Endothelial cell of umbilical vein (primary cell): ENCODE results near the gene DIDO1. TPM values are rescaled to one million over a fixed set of nuclear protein-coding genes. Genes with fewer than 3 reads are reported as not detected.

ENCODE experiments used
- BruUV-seq: library from RNA; stranded (reverse); fragments of 400-500 nt; replicated peaks from 2 replicates; lab custom pipeline; 2021; lab: Mats Ljungman, UMichigan
- CTCF ChIA-PET: fragments of 300-600, 350-600 bp; sonication (Branson Sonifier 250); formaldehyde crosslinking; loops from one replicate; lab custom pipeline; 2021; ENCODE audit warnings: antibody characterized with exemption, inconsistent platforms; lab: Charles Lee
- POLR2A ChIA-PET: fragments of 300-600, 350-600 bp; sonication (Branson Sonifier 250); formaldehyde crosslinking; loops from one replicate; lab custom pipeline; 2021; ENCODE audit warnings: antibody characterized with exemption, inconsistent platforms; lab: Charles Lee
- DNase-seq: peaks from one replicate; pipeline ENCODE4 v3.0.0-alpha.2; 2011; ENCODE audit warnings: low read depth, low spot score
- FAIRE-seq: peaks from 2 replicates; lab custom pipeline; 2011; peaks lifted over from hg19 to GRCh38; lab: Jason Lieb, UNC
- H2AFZ ChIP-seq: 2 replicates; pipeline ENCODE4 v1.6.0; 2012; ENCODE audit warnings: low read depth, low read length, control low read depth, inconsistent platforms
- H3K27ac ChIP-seq: 2 replicates; pipeline ENCODE4 v1.5.1; 2011; ENCODE audit warnings: low read depth, mild to moderate bottlenecking, control low read depth, low read length, moderate library complexity; ENCODE audit not compliant: insufficient read depth
- H3K27me3 ChIP-seq, 2 experiments: 2 replicates each; pipeline versions ENCODE4 v1.6.0 to v1.6.1; 2011; ENCODE audit warnings: low read length in 2 of 2, mixed read lengths in 1 of 2; ENCODE audit not compliant: control insufficient read depth in 2 of 2, insufficient read depth in 2 of 2
- H3K36me3 ChIP-seq, 2 experiments: 2 replicates in 1 of 2; 3 replicates in 1 of 2; pipeline ENCODE4 v1.5.1; 2011; ENCODE audit warnings: low read length in 2 of 2, mild to moderate bottlenecking in 1 of 2, moderate library complexity in 1 of 2; ENCODE audit not compliant: control insufficient read depth in 2 of 2, insufficient read depth in 2 of 2; ENCODE audit errors: extremely low read depth in 1 of 2
- H3K4me1 ChIP-seq: 3 replicates; pipeline ENCODE4 v1.5.1; 2011; ENCODE audit warnings: mild to moderate bottlenecking, low read length; ENCODE audit not compliant: control insufficient read depth, insufficient read depth; ENCODE audit errors: extremely low read depth
- H3K4me2 ChIP-seq: 2 replicates; pipeline ENCODE4 v1.6.1; 2011; ENCODE audit warnings: low read length, control low read depth, mixed read lengths; ENCODE audit not compliant: insufficient read depth
- H3K4me3 ChIP-seq, 3 experiments: fragments of 200-600 bp in 1 of 3; sonication (generic), shearing (Covaris generic) in 1 of 3; replicated peaks in 1 of 3; 2 replicates each; pipeline ENCODE4 v1.5.1; 2011 to 2016; ENCODE audit warnings: control low read depth in 3 of 3, low read length in 3 of 3, mild to moderate bottlenecking in 2 of 3, inconsistent platforms in 1 of 3, low read depth in 1 of 3, moderate library complexity in 1 of 3; ENCODE audit not compliant: insufficient read depth in 1 of 3
- H3K79me2 ChIP-seq: 2 replicates; pipeline ENCODE4 v1.6.0; 2012; ENCODE audit warnings: low read length, inconsistent platforms; ENCODE audit not compliant: control insufficient read depth, insufficient read depth
- H3K9ac ChIP-seq: replicated peaks from 2 replicates; pipeline ENCODE3; 2011; ENCODE audit warnings: low read length, control low read depth; ENCODE audit not compliant: insufficient read depth; ENCODE audit errors: extremely low read depth
- H3K9me1 ChIP-seq: replicated peaks from 3 replicates; pipeline ENCODE4 v1.6.0; 2011; ENCODE audit warnings: mild to moderate bottlenecking, low read length; ENCODE audit not compliant: control insufficient read depth, insufficient read depth; ENCODE audit errors: extremely low read depth
- H3K9me3 ChIP-seq: replicated peaks from 2 replicates; pipeline ENCODE4 v1.5.1; 2012; ENCODE audit warnings: low read length, inconsistent platforms; ENCODE audit not compliant: control insufficient read depth, insufficient read depth
- H4K20me1 ChIP-seq: replicated peaks from 2 replicates; pipeline ENCODE3; 2011; ENCODE audit warnings: mild to moderate bottlenecking, low read length; ENCODE audit not compliant: control insufficient read depth, insufficient read depth; ENCODE audit errors: extremely low read depth
- CTCF ChIP-seq, 2 donors: IDR thresholded peaks; 1 replicate in 1 of 2; 2 replicates in 1 of 2; pipeline ENCODE4 v1.5.1; 2011; ENCODE audit warnings: low read length in 2 of 2, mild to moderate bottlenecking in 2 of 2, moderate library complexity in 2 of 2, control low read depth in 1 of 2, inconsistent platforms in 1 of 2, low read depth in 1 of 2; ENCODE audit not compliant: insufficient read depth in 1 of 2; ENCODE audit errors: extremely low read depth in 1 of 2
- EZH2 ChIP-seq: IDR thresholded peaks from 2 replicates; pipeline ENCODE4 v1.6.1; 2012; ENCODE audit warnings: borderline replicate concordance, low read depth, mild to moderate bottlenecking, moderate library complexity, low read length, inconsistent platforms; ENCODE audit not compliant: severe bottlenecking
- FOS ChIP-seq: IDR thresholded peaks from 2 replicates; pipeline ENCODE4 v1.6.1; 2011; ENCODE audit warnings: mild to moderate bottlenecking, low read length, moderate library complexity, borderline replicate concordance; ENCODE audit not compliant: insufficient read depth
- GATA2 ChIP-seq: IDR thresholded peaks from 2 replicates; pipeline ENCODE4 v1.7.0; 2011; ENCODE audit warnings: low read depth, mild to moderate bottlenecking, moderate library complexity, mixed read lengths, low read length; ENCODE audit not compliant: insufficient read length, insufficient read depth
- JUN ChIP-seq: IDR thresholded peaks from 2 replicates; pipeline ENCODE4 v1.6.1; 2011; ENCODE audit warnings: borderline replicate concordance, low read depth; ENCODE audit not compliant: insufficient read length, insufficient read depth
- MAX ChIP-seq: IDR thresholded peaks from 2 replicates; pipeline ENCODE4 v1.6.1; 2011; ENCODE audit not compliant: insufficient read depth, insufficient read length
- MYC ChIP-seq: IDR thresholded peaks from one replicate; pipeline ENCODE4 v1.6.1; 2011; ENCODE audit warnings: mild to moderate bottlenecking, low read depth, low read length
- POLR2A ChIP-seq: IDR thresholded peaks from 2 replicates; pipeline ENCODE4 v1.6.1; 2012; ENCODE audit warnings: low read depth, mild to moderate bottlenecking, control low read depth, low read length
- POLR2AphosphoS5 ChIP-seq: IDR thresholded peaks from 2 replicates; pipeline ENCODE4 v1.6.1; 2012; ENCODE audit warnings: low read depth, mild to moderate bottlenecking, control low read depth, low read length, moderate library complexity; ENCODE audit not compliant: insufficient read depth
- dilution Hi-C: fragments of 300-500 bp; cut with MboI; formaldehyde crosslinking; loops from one replicate; pipeline ENCODE4 v1.15.0; 2019; ENCODE audit warnings: low sequenced_read_pairs; ENCODE audit not compliant: extremely low pct_ligation_motif_present
- intact Hi-C: fragments of 100-400 bp; cut with micrococcal nuclease; formaldehyde crosslinking; loops from one replicate; pipeline ENCODE4 v1.10.0; 2022
- polyA plus RNA-seq, 4 experiments: library from polyadenylated mRNA; depleted of rRNA in 3 of 4; stranded (reverse) in 3 of 4; unstranded in 1 of 4; fragments of >200 nt; gene quantifications; 2 replicates each; pipeline versions ENCODE4 v1.2.1 to v1.2.3, GENCODE V29; 2011 to 2012; ENCODE audit warnings: missing spikeins in 1 of 4
- total RNA-seq: library from RNA; stranded (reverse); gene quantifications from 2 replicates; pipeline ENCODE4 v1.2.3, GENCODE V29; 2021

The DIDO1 gene
- total and polyA plus RNA-seq, 2 donors (not counting 3 experiments of a cell fraction or from before 2014, with no cell fraction given) = 22.1 to 51.2 TPM

GRCh38 chr20:62899633-62900051 lies 26.7 kb downstream of the DIDO1 start:
- ChIA-PET POLR2A (no interaction called here), CTCF (interaction anchor here (1.1 to 1.3 kb wide), 3 partner anchors 12 to 73 kb away, joined by 3 to 4 read pairs (median 3); no protein-coding TSS in a partner anchor)
- no peak for FAIRE-seq
- intact Hi-C loops (no loop called here), dilution Hi-C loops (no loop called here)
- H3K9ac ChIP-seq = no peak overlapping the region
- no peaks in the 10 kb centered on the region for H3K9me1 ChIP-seq
- H3K27me3 ChIP-seq = no peaks in the 10 kb centered on the region
- H3K36me3 ChIP-seq = peaks cover 11 to 15% of the 10 kb centered on the region in 2 experiments
- no peak overlapping the region for H3K27ac ChIP-seq
- no peaks in the 10 kb centered on the region for H3K9me3 ChIP-seq
- no peak for DNase-seq
- H3K4me2 ChIP-seq = no peak overlapping the region
- no peaks in the 10 kb centered on the region for H3K79me2 ChIP-seq
- H3K4me3 ChIP-seq = no peak overlapping the region
- no peak for TF ChIP-seq FOS
- TF ChIP-seq EZH2 = no peak
- no peak for TF ChIP-seq JUN
- no peak for TF ChIP-seq POLR2AphosphoS5
- TF ChIP-seq GATA2 = no peak
- no peak for TF ChIP-seq POLR2A
- no peak for TF ChIP-seq MAX
- no peak for TF ChIP-seq CTCF (IDR thresholded peaks at IDR 0.05; ENCODE audit: extremely low read depth in 1 of 2, insufficient read depth in 1 of 2, low read depth in 1 of 2, low read length in 2 of 2)
- TF ChIP-seq MYC = no peak
- H2AFZ ChIP-seq = no peak overlapping the region
- no TSS peak for BruUV-seq
- H3K4me1 ChIP-seq = no peaks in the 10 kb centered on the region
- H4K20me1 ChIP-seq = no peaks in the 10 kb centered on the region
